Kidney (tissue), 14 donors: ENCODE results near the gene ZNF681. TPM values are rescaled to one million over a fixed set of nuclear protein-coding genes. Genes with fewer than 3 reads are reported as not detected.

Source experiments
- DNase-seq, 5 donors: peaks; one replicate each; pipeline ENCODE4 v3.0.0-alpha.2; 2013 to 2020
- FAIRE-seq: peaks from 2 replicates; lab custom pipeline; 2012; peaks lifted over from hg19 to GRCh38; lab: Jason Lieb, UNC
- H3K27ac ChIP-seq, 2 donors: one replicate each; pipeline ENCODE4 v1.7.0; 2013; ENCODE audit warnings: low read depth in 2 of 2, low read length in 2 of 2, inconsistent platforms in 1 of 2
- H3K27me3 ChIP-seq: one replicate; pipeline ENCODE4 v1.7.1; 2013; ENCODE audit warnings: low read length, inconsistent platforms; ENCODE audit not compliant: control insufficient read depth, insufficient read depth
- H3K36me3 ChIP-seq, 3 donors: one replicate each; pipeline versions ENCODE4 v1.7.0 to v1.7.1; 2013; ENCODE audit warnings: low read length in 3 of 3, control low read depth in 1 of 3, inconsistent platforms in 1 of 3; ENCODE audit not compliant: insufficient read depth in 3 of 3, control insufficient read depth in 2 of 3
- H3K4me1 ChIP-seq, 3 donors: one replicate each; pipeline versions ENCODE4 v1.7.0 to v1.7.1; 2013; ENCODE audit warnings: low read length in 3 of 3, inconsistent platforms in 1 of 3, low read depth in 1 of 3; ENCODE audit not compliant: control insufficient read depth in 2 of 3, insufficient read depth in 2 of 3
- H3K4me3 ChIP-seq, 3 donors: one replicate each; pipeline versions ENCODE4 v1.7.0 to v1.8.1; 2013; ENCODE audit warnings: low read length in 3 of 3, control low read depth in 1 of 3, inconsistent platforms in 1 of 3
- H3K9ac ChIP-seq, 3 donors: one replicate each; pipeline versions ENCODE4 v1.7.0 to v1.7.1; 2013; ENCODE audit warnings: low read length in 3 of 3, control low read depth in 1 of 3, inconsistent platforms in 1 of 3
- H3K9me3 ChIP-seq, 3 donors: one replicate each; pipeline versions ENCODE4 v1.7.0 to v1.7.1; 2013; ENCODE audit warnings: low read length in 3 of 3, control low read depth in 1 of 3, inconsistent platforms in 1 of 3; ENCODE audit not compliant: control insufficient read depth in 2 of 3, insufficient read depth in 1 of 3
- intact Hi-C: fragments of 100-400 bp; cut with DNase I; formaldehyde crosslinking; loops from one replicate; pipeline ENCODE4 v1.11.1; 2022
- polyA plus RNA-seq: library from polyadenylated mRNA; stranded (reverse); fragments of 350-450 nt; fragmentation: Illumina TruSeq; extraction: RNeasy Lipid Tissue Mini Kit (QIAGEN cat#74804); gene quantifications from one replicate; pipeline ENCODE4 v1.2.3, GENCODE V29; 2014; ENCODE audit warnings: low read depth, low replicate concordance; ENCODE audit not compliant: insufficient read depth
- total RNA-seq: library from RNA; stranded (reverse); fragmentation: NEBNext Ultra II Directional; extraction: Animal tissue kit (Norgen Biotek cat#: 25700); gene quantifications from one replicate; pipeline ENCODE4 v1.2.1, GENCODE V29; 2021
- TF ChIP-seq, protein P1 (sequence below): IDR thresholded peaks from 3 replicates; pipeline ENCODE4 v1.5.1; 2012; ENCODE audit warnings: mild to moderate bottlenecking, moderate library complexity, borderline replicate concordance; ENCODE audit not compliant: insufficient read depth; ENCODE audit errors: extremely low read depth
- donor health status: control.
- donor health status: control.
- donor health status: control.
- donor health status: control.
- donor health status: control.
- donor health status: DM: yes; HTN: yes; CAD: no.
- donor health status: Normal renal cell carcinoma (clear cell type).

The ZNF681 gene
- total and polyA plus RNA-seq, 2 donors from 2014 or later: 0.30 to 3.1 TPM

DNA sequence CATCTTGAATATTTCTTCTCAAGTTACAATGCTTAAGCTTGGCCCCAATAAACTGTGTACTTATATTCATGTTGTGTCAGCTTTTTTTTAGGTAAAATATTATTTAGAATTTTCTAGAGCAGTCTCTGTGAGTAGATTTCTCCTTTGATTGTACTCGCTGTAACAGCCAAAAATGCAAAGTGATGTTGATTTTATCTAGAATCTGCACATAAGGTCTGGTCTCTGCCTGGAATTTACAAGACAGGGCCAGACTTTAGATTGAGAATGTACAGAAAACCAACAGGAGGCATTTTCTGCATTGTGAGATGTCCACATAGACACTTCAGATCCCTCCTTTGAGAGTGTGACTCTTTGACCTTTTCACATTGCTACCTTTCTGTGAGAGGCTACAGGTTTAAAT is 43.1 kb upstream of the ZNF681 start:
- no peak for DNase-seq
- Histone ChIP-seq H3K36me3 (no peaks in the 10 kb centered on the region), H3K4me3 (no peak overlapping the region), H3K4me1 (no peaks in the 10 kb centered on the region), H3K27ac (no peak overlapping the region), H3K9ac (no peak overlapping the region), H3K9me3 (no peaks in the 10 kb centered on the region), H3K27me3 (no peaks in the 10 kb centered on the region)
- intact Hi-C loops: no loop called here
- TF ChIP-seq, protein P1, sequence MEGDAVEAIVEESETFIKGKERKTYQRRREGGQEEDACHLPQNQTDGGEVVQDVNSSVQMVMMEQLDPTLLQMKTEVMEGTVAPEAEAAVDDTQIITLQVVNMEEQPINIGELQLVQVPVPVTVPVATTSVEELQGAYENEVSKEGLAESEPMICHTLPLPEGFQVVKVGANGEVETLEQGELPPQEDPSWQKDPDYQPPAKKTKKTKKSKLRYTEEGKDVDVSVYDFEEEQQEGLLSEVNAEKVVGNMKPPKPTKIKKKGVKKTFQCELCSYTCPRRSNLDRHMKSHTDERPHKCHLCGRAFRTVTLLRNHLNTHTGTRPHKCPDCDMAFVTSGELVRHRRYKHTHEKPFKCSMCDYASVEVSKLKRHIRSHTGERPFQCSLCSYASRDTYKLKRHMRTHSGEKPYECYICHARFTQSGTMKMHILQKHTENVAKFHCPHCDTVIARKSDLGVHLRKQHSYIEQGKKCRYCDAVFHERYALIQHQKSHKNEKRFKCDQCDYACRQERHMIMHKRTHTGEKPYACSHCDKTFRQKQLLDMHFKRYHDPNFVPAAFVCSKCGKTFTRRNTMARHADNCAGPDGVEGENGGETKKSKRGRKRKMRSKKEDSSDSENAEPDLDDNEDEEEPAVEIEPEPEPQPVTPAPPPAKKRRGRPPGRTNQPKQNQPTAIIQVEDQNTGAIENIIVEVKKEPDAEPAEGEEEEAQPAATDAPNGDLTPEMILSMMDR: no peak
- no peak for FAIRE-seq

DNA sequence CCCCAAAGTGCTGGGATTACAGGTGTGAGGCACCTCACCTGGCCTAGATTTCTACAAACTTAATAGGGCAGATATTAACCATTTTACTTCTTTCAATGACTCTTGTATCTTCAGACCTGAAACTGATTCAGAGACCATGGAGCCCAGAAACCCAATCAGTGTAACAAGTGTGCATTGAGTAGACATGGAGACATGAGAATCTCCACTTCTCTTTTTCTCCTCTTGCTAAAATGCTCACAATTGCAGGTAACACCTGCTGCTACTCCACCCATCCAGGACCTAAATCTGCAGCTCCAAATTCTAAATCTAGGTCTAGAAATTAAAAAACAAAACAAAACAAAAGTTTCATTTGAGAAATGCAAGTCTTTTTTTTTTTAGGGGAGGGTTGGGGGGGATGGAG is 42.2 kb upstream of the ZNF681 start:
- FAIRE-seq: no peak
- H3K9me3 ChIP-seq: peaks cover 0 to 6% (median 0%) of the 10 kb centered on the region in 3 donors
- no peaks in the 10 kb centered on the region for H3K27me3 ChIP-seq
- no peak overlapping the region for H3K9ac ChIP-seq
- no peaks in the 10 kb centered on the region for H3K36me3 ChIP-seq
- no peaks in the 10 kb centered on the region for H3K4me1 ChIP-seq
- TF ChIP-seq, protein P1: no peak
- no peak for DNase-seq
- no peak overlapping the region for H3K27ac ChIP-seq
- H3K4me3 ChIP-seq: no peak overlapping the region
- intact Hi-C loops: no loop called here

DNA sequence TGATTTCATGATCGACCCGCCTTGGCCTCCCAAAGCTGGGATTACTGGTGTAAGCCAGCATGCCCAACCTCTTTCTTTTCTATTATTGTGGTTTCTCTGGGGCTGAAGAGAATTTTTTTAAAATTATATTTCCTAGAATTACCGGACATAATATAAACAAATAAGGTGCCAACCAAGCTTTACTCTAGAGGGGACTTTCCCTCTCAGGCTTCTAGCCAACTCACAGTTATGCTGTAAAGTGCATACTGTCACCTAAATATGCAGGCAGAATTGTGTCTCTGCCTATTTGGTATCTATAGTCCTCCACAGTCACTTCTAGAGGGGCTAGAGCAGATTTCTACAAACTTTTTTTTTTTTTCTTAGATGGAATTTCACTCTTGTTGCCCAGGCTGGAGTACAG is 41.6 kb upstream of the ZNF681 start:
- intact Hi-C loops: no loop called here

More for the DNA sequence above, 41.6 kb upstream of the ZNF681 start:
- no peaks in the 10 kb centered on the region for H3K4me1 ChIP-seq
- no peak overlapping the region for H3K4me3 ChIP-seq
- no peaks in the 10 kb centered on the region for H3K36me3 ChIP-seq
- DNase-seq: no peak
- TF ChIP-seq, protein P1: no peak
- peaks cover 0 to 8% (median 0%) of the 10 kb centered on the region in 3 donors for H3K9me3 ChIP-seq
- FAIRE-seq: no peak
- no peaks in the 10 kb centered on the region for H3K27me3 ChIP-seq
- no peak overlapping the region for H3K9ac ChIP-seq
- H3K27ac ChIP-seq: no peak overlapping the region
